Measurements from ENCODE around the gene BMF.
A peak's percentile ranks its signal among the peaks of the same experiment; 100 is the strongest.

The BMF gene

DNA sequence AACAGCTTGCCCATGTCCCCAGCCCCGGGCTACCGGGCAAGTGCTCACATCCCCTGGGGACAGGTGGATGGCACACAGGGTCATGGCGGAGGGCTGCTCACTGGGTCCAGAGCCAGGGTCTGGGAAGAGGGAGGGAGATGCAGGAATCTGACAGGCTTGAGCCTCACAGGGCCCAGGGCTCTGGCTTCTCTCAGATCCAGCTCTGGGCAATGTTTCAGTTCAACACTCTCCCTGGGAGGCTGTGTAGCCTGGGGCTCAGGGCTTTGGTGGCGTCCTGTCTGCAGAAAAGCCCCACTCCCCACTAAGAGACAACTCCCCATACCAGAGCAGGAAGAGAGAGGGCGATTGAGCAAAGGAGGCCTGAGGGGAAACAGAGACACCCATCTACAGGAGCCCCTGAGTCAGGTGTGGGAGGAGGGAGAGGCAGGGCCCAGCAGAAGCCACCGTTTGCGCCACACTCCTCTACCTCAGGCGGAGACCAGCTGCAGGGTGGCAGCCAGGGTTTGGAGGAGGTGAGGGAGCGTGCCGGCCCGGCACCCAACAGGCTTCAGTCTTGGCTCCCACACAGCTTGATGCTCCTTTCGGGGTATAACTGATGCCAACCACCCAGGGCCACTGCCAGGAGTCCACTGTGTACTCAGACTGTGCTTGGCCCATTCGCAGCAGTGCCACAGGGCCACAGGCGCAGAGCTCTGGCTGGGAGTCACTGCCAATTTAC lies 52.9 kb downstream of the BMF start:
- Histone ChIP-seq H3K9me3 (ENCODE audit: insufficient read depth, low read length) (no peaks in the 10 kb centered on the region), H3K4me3 (ENCODE audit: low read length) (no peak overlapping the region), H3K27me3 (ENCODE audit: low read depth, low read length) (no peaks in the 10 kb centered on the region), H3K36me3 (replicated peaks; ENCODE audit: low read depth, low read length) (no peaks in the 10 kb centered on the region), H3K27ac (ENCODE audit: low read length) (peak overlapping the region; percentile 66), H4K20me1 (ENCODE audit: insufficient read depth, low read length) (no peaks in the 10 kb centered on the region), H3K9ac (ENCODE audit: low read length) (peak overlapping the region; percentile 67), H3K79me2 (ENCODE audit: low read length) (no peaks in the 10 kb centered on the region), H3K4me2 (ENCODE audit: low read length) (peak overlapping the region; percentile 53), H3K4me1 (ENCODE audit: low read length) (peaks cover 71% of the 10 kb centered on the region), H2AFZ (ENCODE audit: low read depth, low read length) (0 out of 2 replicates have a peak overlapping the region, but pooled peaks have one; percentile 47)
- TF ChIP-seq, protein P1, sequence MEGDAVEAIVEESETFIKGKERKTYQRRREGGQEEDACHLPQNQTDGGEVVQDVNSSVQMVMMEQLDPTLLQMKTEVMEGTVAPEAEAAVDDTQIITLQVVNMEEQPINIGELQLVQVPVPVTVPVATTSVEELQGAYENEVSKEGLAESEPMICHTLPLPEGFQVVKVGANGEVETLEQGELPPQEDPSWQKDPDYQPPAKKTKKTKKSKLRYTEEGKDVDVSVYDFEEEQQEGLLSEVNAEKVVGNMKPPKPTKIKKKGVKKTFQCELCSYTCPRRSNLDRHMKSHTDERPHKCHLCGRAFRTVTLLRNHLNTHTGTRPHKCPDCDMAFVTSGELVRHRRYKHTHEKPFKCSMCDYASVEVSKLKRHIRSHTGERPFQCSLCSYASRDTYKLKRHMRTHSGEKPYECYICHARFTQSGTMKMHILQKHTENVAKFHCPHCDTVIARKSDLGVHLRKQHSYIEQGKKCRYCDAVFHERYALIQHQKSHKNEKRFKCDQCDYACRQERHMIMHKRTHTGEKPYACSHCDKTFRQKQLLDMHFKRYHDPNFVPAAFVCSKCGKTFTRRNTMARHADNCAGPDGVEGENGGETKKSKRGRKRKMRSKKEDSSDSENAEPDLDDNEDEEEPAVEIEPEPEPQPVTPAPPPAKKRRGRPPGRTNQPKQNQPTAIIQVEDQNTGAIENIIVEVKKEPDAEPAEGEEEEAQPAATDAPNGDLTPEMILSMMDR (IDR thresholded peaks at IDR 0.05; ENCODE audit: low read depth, low read length) = no peak
- TF ChIP-seq EZH2phosphoT487 (IDR thresholded peaks at IDR 0.05; ENCODE audit: low read depth) = no peak

DNA sequence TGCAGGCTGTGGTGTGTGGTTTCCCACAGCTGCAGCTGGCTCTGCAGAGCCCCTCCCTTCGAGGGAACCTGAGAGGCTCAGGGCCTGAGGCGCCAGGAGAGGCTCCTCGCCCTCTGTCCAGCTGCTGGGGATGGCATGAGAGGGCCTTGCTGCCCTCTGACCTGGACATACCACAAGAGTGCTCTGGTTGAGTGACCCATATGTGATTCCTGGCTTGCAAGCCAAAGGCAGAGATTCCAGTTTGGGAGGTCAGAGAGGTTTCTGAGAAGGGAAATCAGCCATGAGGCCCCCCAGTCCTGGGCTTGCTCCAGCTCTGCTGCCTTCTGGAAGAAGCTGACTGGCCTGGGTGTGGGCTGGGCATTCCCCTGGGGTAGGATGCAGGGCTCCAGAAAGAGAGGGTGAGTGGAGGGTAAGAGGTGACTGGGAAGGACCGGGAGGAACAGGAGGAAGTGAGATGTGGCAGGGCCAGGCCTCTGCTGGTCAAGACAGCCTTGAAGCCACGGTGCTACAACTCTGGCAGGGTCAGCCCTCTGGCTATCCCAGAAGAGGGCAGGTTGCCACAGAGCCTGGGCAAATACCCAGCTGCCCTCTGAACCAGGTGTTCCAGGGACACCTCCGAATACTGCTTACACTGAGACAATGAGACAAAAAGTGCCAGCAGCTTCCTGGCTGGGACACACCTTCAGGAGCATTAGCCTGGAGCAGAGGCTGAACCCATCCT lies 53.7 kb downstream of the BMF start:
- peak overlapping the region; percentile 53 for H3K4me2 ChIP-seq (ENCODE audit: low read length)
- TF ChIP-seq EZH2phosphoT487 (IDR thresholded peaks at IDR 0.05; ENCODE audit: low read depth) = no peak
- TF ChIP-seq, protein P1 (IDR thresholded peaks at IDR 0.05; ENCODE audit: low read depth, low read length) = no peak
- peaks cover 73% of the 10 kb centered on the region for H3K4me1 ChIP-seq (ENCODE audit: low read length)

GRCh38 chr15:40054605-40054854 lies 54.1 kb downstream of the BMF start:
- Histone ChIP-seq H3K4me1 (ENCODE audit: low read length) (peaks cover 78% of the 10 kb centered on the region), H3K27me3 (ENCODE audit: low read depth, low read length) (no peaks in the 10 kb centered on the region), H3K9ac (ENCODE audit: low read length) (peak overlapping the region; percentile 67)

More for the DNA sequence above, 53.7 kb downstream of the BMF start:
- Histone ChIP-seq H3K79me2 (ENCODE audit: low read length) (0 out of 2 replicates have a peak, but pooled peaks cover 1% of the 10 kb centered on the region), H2AFZ (ENCODE audit: low read depth, low read length) (no peak overlapping the region), H3K27ac (ENCODE audit: low read length) (peak overlapping the region; percentile 66), H4K20me1 (ENCODE audit: insufficient read depth, low read length) (no peaks in the 10 kb centered on the region), H3K4me3 (ENCODE audit: low read length) (no peak overlapping the region), H3K27me3 (ENCODE audit: low read depth, low read length) (no peaks in the 10 kb centered on the region), H3K9me3 (ENCODE audit: insufficient read depth, low read length) (no peaks in the 10 kb centered on the region), H3K36me3 (replicated peaks; ENCODE audit: low read depth, low read length) (no peaks in the 10 kb centered on the region), H3K9ac (ENCODE audit: low read length) (peak overlapping the region; percentile 67)

More at GRCh38 chr15:40054605-40054854, 54.1 kb downstream of the BMF start:
- Histone ChIP-seq H3K9me3 (ENCODE audit: insufficient read depth, low read length) (no peaks in the 10 kb centered on the region), H3K36me3 (replicated peaks; ENCODE audit: low read depth, low read length) (no peaks in the 10 kb centered on the region), H2AFZ (ENCODE audit: low read depth, low read length) (no peak overlapping the region), H3K4me2 (ENCODE audit: low read length) (peak overlapping the region; percentile 53), H3K4me3 (ENCODE audit: low read length) (no peak overlapping the region), H3K27ac (ENCODE audit: low read length) (peak overlapping the region; percentile 66), H3K79me2 (ENCODE audit: low read length) (0 out of 2 replicates have a peak, but pooled peaks cover 4% of the 10 kb centered on the region), H4K20me1 (ENCODE audit: insufficient read depth, low read length) (no peaks in the 10 kb centered on the region)
- TF ChIP-seq, protein P1 (IDR thresholded peaks at IDR 0.05; ENCODE audit: low read depth, low read length) = no peak
- no peak for TF ChIP-seq EZH2phosphoT487 (IDR thresholded peaks at IDR 0.05; ENCODE audit: low read depth)
